ENCODE results near the gene ATP11A.
A peak's percentile ranks its signal among the peaks of the same experiment; 100 is the strongest.
"Not testable (repeated sequence)": the region's sequence is repeated elsewhere in the genome, so short reads cannot be mapped to it uniquely, and the experiment has no call there.

The ATP11A gene

DNA sequence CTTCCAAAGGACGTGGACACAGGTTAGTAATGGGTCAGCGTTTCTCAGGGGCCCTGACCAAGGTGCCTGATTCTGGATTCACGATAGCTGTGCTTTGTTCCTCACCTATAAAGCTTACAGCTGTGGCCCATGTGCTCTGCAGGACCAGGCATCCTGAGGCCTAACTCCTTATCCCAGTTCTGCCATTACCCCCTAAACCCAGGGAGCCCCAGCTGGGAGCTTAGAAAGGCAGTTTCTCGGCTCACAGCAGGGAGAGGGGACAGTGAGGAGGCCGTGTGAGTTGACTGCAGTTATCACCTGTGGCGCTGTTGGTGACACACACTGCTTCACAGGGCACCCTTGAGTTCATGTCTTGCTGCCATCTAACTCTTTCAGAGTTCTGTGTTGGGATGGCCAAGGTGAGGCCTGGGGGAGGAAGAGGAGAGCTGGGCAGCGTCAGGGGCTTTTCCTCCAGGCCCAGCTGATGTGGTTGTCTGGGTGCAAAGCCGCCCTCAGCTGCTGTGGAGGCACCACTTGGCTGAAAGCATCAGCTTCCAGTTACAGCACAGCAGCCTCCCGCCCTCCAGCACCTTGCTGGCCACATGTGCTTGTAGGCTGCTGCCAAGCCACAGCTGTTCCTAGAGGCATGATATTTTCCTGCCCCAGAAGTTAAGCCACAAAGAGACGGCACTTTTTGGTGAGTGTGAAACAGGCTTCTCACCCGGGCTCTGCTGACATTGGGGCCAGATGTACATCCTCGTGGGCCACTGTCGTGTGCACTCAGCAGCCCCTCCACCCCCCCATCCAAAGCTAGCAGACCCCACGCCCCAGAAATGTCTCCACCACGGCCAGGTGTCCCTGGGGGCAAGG lies 179.6 kb downstream of the ATP11A start:
- FAIRE-seq (no peak), DNase-seq (ENCODE audit: extremely low spot score, insufficient read length, low read depth) (no peak)

DNA sequence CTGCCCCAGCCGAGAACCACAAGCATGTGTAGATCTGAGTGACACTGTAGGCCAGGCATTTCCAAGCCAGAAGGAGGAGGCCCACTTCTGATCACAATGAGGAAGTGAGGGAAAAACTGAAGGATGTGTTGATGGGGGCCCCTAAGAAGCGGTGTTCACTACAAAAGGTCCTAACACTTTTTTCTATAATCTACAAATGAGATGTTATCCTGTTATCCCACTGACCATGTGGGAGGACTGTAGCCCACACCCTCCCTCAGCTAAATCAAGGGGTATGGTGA lies 180.2 kb downstream of the ATP11A start:
- DNase-seq (ENCODE audit: extremely low spot score, insufficient read length, low read depth) (no peak), FAIRE-seq (no peak)

DNA sequence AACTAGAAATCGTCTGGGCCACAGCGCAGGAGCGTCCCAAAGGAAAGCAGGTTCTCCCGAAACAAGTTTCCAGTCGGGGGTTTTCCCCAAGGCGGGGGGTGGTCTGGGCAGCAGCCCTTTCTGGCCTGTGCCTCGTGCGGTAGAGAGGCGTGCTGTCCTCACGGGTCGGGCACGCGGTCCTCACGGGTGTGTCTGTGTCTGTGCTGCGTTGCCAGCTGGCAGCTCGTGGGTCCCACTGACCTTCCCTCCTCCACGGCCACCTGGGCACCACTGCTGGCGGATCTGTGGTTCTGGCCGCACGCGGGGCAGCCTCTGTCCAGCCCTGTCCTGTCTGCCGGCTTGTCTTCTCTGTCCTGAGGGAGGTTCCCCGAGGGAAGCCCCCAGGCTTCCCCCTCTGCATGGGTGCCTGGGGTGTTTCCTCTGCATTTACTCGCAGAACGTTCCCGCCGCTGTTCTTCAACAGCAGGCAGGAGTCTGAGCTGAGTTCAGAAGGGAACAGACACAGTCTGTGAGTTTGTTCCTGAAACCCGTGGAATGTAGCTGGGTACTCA lies 181.0 kb downstream of the ATP11A start:
- no peak for DNase-seq (ENCODE audit: extremely low spot score, insufficient read length, low read depth)
- FAIRE-seq: no peak

DNA sequence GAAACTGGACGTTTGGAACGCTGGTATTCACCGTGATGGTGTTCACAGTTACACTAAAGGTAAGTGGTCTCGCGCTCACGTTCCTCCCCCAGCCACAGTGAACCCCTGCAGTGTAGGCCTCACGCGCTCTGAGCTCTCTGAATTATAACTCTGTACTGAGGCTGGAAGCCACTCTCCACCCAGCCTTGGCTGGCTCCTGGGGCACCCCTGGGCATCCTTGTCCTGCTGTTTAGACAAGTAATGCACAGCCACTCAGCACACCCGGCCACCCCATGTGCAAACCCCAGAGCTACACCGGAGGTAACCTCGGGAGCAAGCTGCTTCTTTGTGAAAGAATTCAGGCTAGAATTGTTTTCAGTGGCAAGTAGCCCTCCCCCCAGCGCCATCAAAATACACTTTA lies 181.9 kb downstream of the ATP11A start:
- no peak for DNase-seq (ENCODE audit: extremely low spot score, insufficient read length, low read depth)
- no peak for FAIRE-seq

DNA sequence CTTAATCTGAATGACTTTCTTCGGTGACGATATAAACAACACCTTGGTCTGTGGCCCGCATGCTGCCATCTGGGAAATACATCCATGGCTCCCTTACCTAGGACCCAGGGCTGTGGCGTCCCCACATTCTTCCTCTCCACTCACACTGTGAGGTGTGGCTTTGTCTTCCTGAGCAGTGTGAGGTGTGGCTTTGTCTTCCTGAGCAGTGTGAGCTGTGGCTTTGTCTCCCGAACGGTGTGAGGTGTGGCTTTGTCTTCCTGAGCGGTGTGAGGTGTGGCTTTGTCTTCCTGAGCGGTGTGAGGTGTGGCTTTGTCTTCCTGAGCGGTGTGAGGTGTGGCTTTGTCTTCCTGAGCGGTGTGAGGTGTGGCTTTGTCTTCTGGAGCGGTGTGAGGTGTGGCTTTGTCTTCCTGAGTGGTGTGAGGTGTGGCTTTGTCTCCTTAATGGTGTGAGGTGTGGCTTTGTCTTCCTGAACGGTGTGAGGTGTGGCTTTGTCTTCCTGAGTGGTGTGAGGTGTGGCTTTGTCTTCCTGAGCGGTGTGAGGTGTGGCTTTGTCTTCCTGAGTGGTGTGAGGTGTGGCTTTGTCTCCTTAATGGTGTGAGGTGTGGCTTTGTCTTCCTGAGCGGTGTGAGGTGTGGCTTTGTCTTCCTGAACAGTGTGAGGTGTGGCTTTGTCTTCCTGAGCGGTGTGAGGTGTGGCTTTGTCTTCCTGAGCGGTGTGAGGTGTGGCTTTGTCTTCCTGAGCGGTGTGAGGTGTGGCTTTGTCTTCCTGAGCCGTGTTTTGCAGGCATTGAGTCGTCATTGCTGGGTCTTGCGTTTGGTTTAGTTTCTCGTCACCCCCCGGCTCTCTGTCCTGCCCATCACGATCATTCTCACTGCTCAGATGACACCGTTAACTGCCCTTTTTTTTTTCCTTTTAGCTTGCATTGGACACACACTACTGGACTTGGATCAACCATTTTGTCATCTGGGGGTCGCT lies 183.1 kb downstream of the ATP11A start:
- FAIRE-seq: peak; percentile 96
- not testable (repeated sequence) for DNase-seq (ENCODE audit: extremely low spot score, insufficient read length, low read depth)

DNA sequence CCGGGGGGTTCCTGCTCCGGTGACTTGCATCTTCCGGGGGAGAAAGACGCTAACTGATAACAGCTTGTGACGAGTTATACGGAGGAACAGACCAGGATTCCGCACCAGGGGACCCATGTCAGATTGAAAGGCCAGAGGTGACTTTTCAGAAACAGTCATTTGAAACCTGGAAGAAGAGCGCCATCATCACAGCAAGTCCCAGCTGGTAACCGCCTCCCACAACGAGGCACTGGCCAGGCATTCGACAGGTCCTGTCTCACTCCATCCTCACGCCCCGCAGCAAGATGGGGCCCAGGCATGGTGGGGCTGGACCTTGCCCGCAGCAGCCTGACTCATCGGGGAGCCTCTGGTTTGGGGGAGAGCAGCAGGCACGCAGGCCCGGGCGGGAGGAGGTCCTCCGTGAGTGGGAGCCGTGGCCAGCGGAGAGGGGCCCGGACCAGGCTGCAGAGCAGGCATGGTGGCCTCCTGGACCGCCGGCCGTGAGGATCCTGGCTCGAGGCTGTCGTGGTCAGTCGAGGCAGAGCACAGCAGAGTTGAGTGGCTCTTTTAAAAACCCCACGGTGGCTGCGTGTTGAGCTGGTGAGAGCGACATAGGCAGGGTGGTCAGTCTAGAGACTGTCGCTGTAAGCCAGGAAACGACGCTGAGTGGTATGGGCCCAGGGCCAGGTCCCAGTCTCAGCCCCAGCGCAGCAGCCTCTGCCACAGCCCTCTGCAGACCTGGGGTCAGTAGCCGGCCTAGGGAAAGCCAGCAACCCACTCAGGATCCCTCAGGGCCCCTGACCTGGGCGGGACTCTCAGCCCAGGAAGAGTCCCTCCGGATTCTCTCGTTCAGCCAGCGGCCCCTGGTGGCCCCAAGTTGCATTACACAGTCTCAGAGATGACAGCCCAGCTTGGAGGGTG lies 184.3 kb downstream of the ATP11A start:
- DNase-seq (ENCODE audit: extremely low spot score, insufficient read length, low read depth) (peak; percentile 78), FAIRE-seq (peak; percentile 89)

DNA sequence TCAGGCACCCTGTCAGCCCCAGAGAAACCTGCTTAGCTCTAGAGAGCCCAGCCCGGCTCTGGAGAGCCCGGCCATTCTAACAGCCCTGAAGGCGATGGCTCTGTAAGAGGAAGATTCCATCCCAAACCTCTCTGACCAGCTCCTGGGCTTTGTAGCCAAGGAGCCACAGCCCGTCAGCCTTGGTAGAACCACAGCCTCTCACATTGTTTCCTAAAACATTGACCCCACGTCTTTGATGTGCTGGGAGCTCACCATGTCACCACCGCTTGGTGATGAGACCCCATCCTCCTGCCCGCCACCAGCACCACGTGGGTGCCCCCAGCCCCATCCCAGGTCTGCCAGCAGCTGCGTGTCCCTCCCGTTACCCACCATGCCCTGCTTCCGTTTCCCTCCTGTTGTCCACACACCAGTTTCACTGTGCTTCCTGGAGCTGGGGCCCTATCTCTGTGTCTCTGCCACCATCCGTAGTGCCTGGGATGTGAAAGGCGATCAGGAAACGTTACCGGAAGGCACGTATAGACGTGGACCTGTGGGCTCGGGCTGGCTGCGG lies 185.0 kb downstream of the ATP11A start:
- FAIRE-seq: no peak
- no peak for DNase-seq (ENCODE audit: extremely low spot score, insufficient read length, low read depth)

DNA sequence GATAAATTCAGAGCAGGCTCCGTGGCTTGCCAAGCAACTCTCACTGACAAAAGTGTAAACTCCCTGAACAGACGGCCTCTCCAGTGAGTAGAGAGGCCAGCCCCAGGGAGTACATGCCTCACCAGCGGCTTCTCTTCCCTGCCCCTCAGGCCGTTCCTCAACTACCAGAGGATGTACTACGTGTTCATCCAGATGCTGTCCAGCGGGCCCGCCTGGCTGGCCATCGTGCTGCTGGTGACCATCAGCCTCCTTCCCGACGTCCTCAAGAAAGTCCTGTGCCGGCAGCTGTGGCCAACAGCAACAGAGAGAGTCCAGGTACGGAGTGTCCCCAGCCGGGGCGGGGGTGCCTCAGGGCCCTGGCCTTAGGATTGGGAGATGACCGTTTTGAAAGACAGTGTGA lies 185.8 kb downstream of the ATP11A start:
- no peak for DNase-seq (ENCODE audit: extremely low spot score, insufficient read length, low read depth)
- no peak for FAIRE-seq

DNA sequence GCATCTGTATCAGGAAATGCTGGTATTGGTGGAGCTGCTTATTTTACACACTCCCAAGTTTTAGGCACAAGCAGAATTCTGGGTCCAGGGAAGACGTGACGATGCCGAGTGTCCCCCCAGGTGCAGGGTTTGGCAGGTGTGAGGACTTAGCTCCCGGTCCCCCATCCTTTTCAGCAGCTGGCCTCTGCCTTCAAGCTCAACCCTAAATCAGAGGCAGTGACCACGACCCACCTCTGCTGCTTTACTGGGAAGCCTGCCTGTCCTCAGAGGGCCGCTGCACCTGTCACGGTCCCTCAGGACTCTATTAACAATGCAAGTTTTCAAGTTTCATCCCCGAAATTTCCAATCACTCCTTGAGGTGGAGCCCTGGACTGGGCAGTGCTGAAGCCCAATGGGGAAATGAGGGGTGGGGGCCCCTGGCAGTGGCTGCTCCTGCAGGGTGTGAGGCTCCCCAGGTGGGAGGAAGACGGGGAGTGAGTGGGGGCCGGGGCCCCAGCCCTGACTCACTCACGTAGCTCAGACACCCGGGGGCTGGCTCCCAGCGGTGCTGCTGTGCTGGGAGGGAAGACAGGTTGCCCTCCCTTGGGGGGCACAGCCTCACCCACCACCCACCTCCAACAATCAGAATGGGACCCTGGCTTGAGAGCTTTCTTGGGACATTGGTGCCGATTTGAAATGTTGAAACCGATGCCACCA lies 186.6 kb downstream of the ATP11A start:
- DNase-seq (ENCODE audit: extremely low spot score, insufficient read length, low read depth): no peak
- FAIRE-seq: no peak

DNA sequence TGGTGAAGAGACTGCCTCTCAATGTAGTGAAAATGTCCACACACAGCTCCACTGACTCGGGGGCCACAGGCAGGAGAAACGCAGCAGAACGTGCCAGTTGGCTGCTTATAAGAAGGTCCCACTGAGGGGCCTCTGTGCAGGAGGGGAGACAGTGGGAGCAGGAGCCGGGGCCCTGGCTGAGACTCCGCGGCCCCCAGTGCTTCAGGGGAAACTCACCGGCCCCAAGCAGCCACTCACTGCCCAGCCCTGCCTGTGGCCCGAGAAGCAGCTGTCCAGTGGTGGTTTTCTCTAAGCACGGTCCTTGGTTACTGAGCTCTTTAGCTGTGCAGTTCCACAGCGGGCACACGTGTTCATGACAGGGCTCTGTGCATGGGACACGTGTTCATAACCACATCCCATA lies 187.2 kb downstream of the ATP11A start:
- no peak for FAIRE-seq
- DNase-seq (ENCODE audit: extremely low spot score, insufficient read length, low read depth): no peak

DNA sequence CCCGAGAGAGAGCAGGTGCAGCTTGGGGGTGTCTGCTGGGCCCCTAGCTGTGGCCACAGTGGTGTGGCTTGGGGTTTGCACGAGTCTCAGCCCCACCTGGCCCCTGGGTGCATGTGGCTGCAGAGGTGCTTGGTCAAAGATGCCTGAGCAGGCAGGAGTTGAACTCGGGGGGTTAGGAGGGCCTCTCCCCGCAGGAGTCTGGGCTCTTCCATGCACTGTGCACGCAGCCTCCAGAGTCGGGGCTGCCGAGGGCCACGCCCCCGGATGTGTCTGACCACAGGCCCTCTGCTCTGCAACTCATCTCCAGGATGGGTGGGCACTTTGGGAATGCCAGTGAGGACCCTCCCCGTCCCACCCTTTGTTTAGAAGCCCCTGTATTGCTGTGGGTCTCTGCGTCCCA lies 187.7 kb downstream of the ATP11A start:
- DNase-seq (ENCODE audit: extremely low spot score, insufficient read length, low read depth) (no peak), FAIRE-seq (no peak)

DNA sequence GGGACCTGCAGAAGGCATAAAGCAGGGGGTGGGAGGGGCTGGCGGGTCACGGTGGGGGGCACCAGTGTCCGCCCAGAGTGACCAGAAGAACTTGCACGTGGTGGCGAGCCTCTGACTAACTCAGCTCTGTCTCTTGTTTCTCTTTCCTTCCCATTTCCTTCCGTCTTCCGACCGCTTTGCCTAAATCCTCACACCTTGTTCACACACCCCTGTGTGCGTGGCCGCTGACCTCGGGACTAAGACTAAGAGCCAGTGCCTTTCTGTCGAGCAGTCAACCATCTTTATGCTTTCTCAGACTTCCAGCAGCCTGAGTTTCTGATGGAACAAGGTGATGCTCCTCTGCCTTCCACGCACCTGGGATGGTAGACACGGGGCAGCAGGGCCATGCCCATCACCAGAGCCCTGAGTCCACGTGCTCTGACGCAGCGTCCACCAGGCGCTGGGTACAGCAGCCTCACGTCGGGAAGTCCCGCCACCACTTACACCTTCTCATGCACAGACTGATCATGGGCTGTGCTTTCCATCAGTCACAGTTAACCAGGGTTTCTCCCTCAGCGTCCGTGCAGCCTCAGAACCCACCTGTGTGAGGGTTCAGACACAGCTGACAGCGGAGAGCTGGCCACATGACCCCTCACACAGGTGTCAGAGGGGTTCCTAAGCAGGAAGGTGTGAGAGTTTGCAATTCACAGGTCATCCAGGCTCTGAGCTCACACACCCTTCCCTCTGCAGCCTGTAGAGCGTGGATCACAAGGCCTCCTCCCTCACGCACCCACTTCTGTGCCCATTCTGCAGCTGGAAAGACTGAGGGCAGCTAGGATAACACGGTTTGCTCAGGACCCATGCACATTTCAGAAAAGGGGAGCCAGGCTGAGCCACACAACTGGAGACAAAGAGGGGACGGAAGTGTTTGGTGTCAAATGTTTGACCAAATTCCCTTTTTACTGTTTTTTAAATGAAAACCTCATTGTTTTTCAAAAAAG lies 188.4 kb downstream of the ATP11A start:
- FAIRE-seq (no peak), DNase-seq (ENCODE audit: extremely low spot score, insufficient read length, low read depth) (no peak)

DNA sequence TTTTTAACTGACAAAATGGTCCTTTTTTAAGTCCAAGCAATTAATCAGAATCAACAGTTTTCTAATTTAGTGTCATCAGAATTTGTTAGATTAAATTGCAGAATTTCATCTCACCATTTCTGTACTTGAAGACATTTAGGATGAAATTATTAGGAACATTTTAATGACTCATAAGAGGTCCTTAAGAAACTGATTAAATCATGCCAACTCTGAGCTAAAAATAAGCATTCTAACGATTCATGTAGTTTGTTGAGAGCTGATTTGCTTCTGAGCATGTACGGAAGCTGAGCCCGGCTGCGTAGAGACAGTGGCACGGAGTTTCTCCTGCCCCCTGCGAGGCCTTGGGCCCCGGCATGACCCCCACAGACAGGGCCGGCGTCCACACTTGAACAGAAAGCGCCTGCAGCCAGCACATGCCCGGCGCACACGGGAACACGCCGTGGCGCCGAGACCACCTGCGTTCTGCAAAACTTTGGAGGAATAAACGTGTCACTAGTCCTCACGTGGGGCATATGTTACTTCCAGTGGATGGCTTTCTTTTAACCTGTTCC lies 189.5 kb downstream of the ATP11A start:
- no peak for FAIRE-seq
- DNase-seq (ENCODE audit: extremely low spot score, insufficient read length, low read depth): no peak

DNA sequence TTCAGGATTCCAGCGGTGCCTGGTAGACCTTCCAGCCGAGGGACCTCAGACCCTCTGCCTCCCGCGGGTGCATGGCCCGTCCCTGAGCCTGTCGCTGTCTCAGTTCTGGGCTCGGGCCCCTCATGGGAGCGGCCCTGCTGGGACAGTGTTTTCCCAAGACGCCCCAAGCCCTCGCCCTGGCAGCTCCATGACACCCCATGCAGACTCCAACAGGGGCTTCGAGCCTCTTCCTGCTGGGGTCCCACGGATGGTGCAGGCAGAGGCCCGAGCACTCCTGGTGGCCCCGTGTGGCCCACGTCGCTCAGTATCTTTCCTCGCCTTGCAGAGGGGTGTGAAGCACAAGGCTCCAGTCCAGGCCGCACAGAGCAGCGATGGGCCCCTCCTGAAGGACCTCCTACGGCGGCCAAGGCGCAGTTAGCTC lies 190.4 kb downstream of the ATP11A start:
- FAIRE-seq: no peak

DNA sequence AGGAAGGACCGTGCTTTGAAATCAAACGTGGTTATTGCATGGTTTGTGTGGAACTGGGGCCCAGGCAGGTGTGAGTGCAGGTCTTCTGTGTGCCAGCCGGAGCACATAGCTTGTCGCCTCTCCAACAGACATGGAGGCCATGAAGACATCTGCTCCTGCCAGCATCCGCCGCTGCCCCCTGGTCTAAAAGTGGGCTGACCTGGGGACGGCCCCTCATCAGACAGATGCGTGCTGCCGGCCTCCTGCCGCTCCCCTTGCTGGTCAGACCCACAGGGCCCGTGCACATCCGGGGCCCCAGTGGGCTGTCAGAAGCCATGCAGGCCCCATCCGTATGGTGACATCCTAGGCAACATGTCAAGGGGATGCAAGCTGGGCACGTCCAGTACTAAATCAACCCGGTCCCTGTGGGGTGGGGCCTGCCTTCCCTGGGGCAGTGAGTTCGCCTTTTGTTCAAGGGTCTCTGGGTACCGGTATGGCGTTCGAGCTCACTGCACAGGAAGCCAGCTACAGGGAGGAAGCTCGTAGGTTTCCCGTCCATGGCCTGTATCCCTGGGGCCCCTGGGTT lies 191.2 kb downstream of the ATP11A start:
- no peak for FAIRE-seq
- DNase-seq (ENCODE audit: extremely low spot score, insufficient read length, low read depth): no peak

More for the DNA sequence above, 190.4 kb downstream of the ATP11A start:
- no peak for DNase-seq (ENCODE audit: extremely low spot score, insufficient read length, low read depth)

DNA sequence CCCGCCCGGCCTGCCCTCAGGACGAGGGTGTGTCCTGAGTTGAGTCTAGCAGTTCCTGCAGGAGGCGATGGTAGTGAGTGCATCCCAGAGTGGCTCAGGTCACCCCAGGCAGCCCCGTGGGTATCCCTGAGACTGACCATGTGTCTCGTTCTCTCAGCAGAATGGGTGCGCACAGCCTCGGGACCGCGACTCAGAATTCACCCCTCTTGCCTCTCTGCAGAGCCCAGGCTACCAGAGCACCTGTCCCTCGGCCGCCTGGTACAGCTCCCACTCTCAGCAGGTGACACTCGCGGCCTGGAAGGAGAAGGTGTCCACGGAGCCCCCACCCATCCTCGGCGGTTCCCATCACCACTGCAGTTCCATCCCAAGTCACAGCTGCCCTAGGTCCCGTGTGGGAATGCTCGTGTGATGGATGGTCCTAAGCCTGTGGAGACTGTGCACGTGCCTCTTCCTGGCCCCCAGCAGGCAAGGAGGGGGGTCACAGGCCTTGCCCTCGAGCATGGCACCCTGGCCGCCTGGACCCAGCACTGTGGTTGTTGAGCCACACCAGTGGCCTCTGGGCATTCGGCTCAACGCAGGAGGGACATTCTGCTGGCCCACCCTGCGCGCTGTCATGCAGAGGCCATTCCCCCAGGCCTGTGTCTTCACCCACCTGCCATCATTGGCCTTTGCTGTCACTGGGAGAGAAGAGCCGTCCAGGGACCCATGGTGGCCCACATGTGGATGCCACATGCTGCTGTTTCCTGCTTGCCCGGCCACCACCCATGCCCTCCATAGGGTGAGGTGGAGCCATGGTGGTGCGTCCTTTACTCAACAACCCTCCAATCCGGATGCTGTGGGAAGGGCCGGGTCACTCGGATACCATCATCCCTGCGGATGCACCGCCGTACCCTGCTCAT lies 192.1 kb downstream of the ATP11A start:
- FAIRE-seq (no peak), DNase-seq (ENCODE audit: extremely low spot score, insufficient read length, low read depth) (no peak)

All from GM18507 (cell line).